ENCODE results near the gene GREB1.

GRCh38 chr2:11669454-11670291 lies 135.8 kb downstream of the GREB1 start, which contains the start of gene NTSR2:
- TF ChIP-seq RAD21 (IDR thresholded peaks at IDR 0.05; ENCODE audit: low read depth) (peak; percentile 29; the same call in 1 of the 2 replicates), YY1 (IDR thresholded peaks at IDR 0.05; ENCODE audit: low read depth) (peak; percentile 45; the same call in 1 of the 2 replicates)
